ENCODE data around the gene SLC17A6.

SLC17A6 gene

GRCh38 chr11:22339611-22340010 is 1.4 kb downstream of the SLC17A6 start:
- TF ChIP-seq ZFP3 (CRISPR knock-in tag; IDR thresholded peaks at IDR 0.05) = no peak
- no peak for TF ChIP-seq TSHZ2 (CRISPR knock-in tag; IDR thresholded peaks at IDR 0.05)
- no peak for TF ChIP-seq CSDC2 (CRISPR knock-in tag; IDR thresholded peaks at IDR 0.05)
- TF ChIP-seq, protein P1, sequence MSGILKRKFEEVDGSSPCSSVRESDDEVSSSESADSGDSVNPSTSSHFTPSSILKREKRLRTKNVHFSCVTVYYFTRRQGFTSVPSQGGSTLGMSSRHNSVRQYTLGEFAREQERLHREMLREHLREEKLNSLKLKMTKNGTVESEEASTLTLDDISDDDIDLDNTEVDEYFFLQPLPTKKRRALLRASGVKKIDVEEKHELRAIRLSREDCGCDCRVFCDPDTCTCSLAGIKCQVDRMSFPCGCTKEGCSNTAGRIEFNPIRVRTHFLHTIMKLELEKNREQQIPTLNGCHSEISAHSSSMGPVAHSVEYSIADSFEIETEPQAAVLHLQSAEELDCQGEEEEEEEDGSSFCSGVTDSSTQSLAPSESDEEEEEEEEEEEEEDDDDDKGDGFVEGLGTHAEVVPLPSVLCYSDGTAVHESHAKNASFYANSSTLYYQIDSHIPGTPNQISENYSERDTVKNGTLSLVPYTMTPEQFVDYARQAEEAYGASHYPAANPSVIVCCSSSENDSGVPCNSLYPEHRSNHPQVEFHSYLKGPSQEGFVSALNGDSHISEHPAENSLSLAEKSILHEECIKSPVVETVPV (CRISPR knock-in tag; IDR thresholded peaks at IDR 0.05) = no peak
- TF ChIP-seq ZNF565 (CRISPR knock-in tag; conservative IDR thresholded peaks at IDR 0.05; ENCODE audit: low read depth) = no peak
- no peak for TF ChIP-seq PPARA (CRISPR knock-in tag; IDR thresholded peaks at IDR 0.05; ENCODE audit: borderline replicate concordance)
- TF ChIP-seq GLIS3 (CRISPR knock-in tag; IDR thresholded peaks at IDR 0.05) = no peak
- TF ChIP-seq ZC3H10 (CRISPR knock-in tag; IDR thresholded peaks at IDR 0.05) = no peak
- TF ChIP-seq TOX (CRISPR knock-in tag; IDR thresholded peaks at IDR 0.05; ENCODE audit: borderline replicate concordance) = no peak
- no peak for TF ChIP-seq ZNF8 (CRISPR knock-in tag; IDR thresholded peaks at IDR 0.05)
- TF ChIP-seq RARB (CRISPR knock-in tag; IDR thresholded peaks at IDR 0.05) = no peak
- no peak for TF ChIP-seq ZFP30 (CRISPR knock-in tag; IDR thresholded peaks at IDR 0.05)
- no peak for TF ChIP-seq ARNTL (CRISPR knock-in tag; IDR thresholded peaks at IDR 0.05; ENCODE audit: borderline replicate concordance, low read depth)
- TF ChIP-seq BACH2 (CRISPR knock-in tag; IDR thresholded peaks at IDR 0.05; ENCODE audit: borderline replicate concordance) = no peak
- no peak for TF ChIP-seq OSR1 (CRISPR knock-in tag; IDR thresholded peaks at IDR 0.05)
- ATAC-seq = no peak

DNA sequence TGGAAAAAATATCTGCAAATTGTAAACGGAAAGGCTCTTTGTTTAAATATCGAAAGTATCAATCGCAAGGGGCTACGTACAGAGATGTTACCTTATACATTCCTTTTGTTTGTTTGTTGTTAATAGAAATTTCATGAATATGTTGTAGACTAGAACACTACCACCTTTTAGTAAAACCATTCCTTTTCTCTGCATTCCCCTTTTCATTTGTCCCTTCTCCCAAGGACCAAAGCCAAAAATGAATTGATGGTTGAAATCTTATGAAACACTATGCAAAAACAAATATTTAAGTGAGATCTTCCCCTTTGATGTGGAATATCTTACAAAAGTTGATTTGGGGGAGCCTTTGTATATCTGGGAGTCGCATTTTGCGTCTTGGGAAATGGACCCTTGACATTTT is 2.1 kb downstream of the SLC17A6 start:
- TF ChIP-seq ARNTL (CRISPR knock-in tag; IDR thresholded peaks at IDR 0.05; ENCODE audit: borderline replicate concordance, low read depth) = no peak
- TF ChIP-seq ESRRG (CRISPR knock-in tag; IDR thresholded peaks at IDR 0.05) = no peak
- no peak for TF ChIP-seq ISL1 (CRISPR knock-in tag; IDR thresholded peaks at IDR 0.05)
- TF ChIP-seq TOX (CRISPR knock-in tag; IDR thresholded peaks at IDR 0.05; ENCODE audit: borderline replicate concordance) = no peak
- TF ChIP-seq ZNF565 (CRISPR knock-in tag; conservative IDR thresholded peaks at IDR 0.05; ENCODE audit: low read depth) = no peak
- TF ChIP-seq TSHZ2 (CRISPR knock-in tag; IDR thresholded peaks at IDR 0.05) = no peak
- TF ChIP-seq TCF4 (CRISPR knock-in tag; IDR thresholded peaks at IDR 0.05; ENCODE audit: borderline replicate concordance) = no peak
- no peak for TF ChIP-seq RARB (CRISPR knock-in tag; IDR thresholded peaks at IDR 0.05)
- TF ChIP-seq, protein P2, sequence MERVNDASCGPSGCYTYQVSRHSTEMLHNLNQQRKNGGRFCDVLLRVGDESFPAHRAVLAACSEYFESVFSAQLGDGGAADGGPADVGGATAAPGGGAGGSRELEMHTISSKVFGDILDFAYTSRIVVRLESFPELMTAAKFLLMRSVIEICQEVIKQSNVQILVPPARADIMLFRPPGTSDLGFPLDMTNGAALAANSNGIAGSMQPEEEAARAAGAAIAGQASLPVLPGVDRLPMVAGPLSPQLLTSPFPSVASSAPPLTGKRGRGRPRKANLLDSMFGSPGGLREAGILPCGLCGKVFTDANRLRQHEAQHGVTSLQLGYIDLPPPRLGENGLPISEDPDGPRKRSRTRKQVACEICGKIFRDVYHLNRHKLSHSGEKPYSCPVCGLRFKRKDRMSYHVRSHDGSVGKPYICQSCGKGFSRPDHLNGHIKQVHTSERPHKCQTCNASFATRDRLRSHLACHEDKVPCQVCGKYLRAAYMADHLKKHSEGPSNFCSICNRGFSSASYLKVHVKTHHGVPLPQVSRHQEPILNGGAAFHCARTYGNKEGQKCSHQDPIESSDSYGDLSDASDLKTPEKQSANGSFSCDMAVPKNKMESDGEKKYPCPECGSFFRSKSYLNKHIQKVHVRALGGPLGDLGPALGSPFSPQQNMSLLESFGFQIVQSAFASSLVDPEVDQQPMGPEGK (CRISPR knock-in tag; IDR thresholded peaks at IDR 0.05; ENCODE audit: borderline replicate concordance) = no peak
- no peak for TF ChIP-seq ZNF8 (CRISPR knock-in tag; IDR thresholded peaks at IDR 0.05)
- TF ChIP-seq ZFP30 (CRISPR knock-in tag; IDR thresholded peaks at IDR 0.05) = no peak
- TF ChIP-seq, protein P1 (CRISPR knock-in tag; IDR thresholded peaks at IDR 0.05) = no peak
- TF ChIP-seq ZC3H10 (CRISPR knock-in tag; IDR thresholded peaks at IDR 0.05) = no peak
- TF ChIP-seq OSR1 (CRISPR knock-in tag; IDR thresholded peaks at IDR 0.05) = no peak
- no peak for TF ChIP-seq CSDC2 (CRISPR knock-in tag; IDR thresholded peaks at IDR 0.05)
- no peak for TF ChIP-seq ZFP3 (CRISPR knock-in tag; IDR thresholded peaks at IDR 0.05)
- no peak for TF ChIP-seq GLIS3 (CRISPR knock-in tag; IDR thresholded peaks at IDR 0.05)

More for the DNA sequence above, 2.1 kb downstream of the SLC17A6 start:
- no peak for ATAC-seq
